BLaER1 (cell line): Measurements from ENCODE around the gene HEG1.
A peak's percentile ranks its signal among the peaks of the same experiment; 100 is the strongest.

ENCODE experiments used
- H3K27ac ChIP-seq: shearing (Covaris generic); formaldehyde crosslinking; 2 replicates; pipeline ENCODE4 v1.8.1; 2022
- H3K27me3 ChIP-seq: shearing (Covaris generic); formaldehyde crosslinking; 2 replicates; pipeline ENCODE4 v1.8.1; 2022
- H3K36me3 ChIP-seq: shearing (Covaris generic); formaldehyde crosslinking; 2 replicates; pipeline ENCODE4 v1.8.1; 2022
- H3K4me1 ChIP-seq: shearing (Covaris generic); formaldehyde crosslinking; 2 replicates; pipeline ENCODE4 v1.8.1; 2022
- H3K4me2 ChIP-seq: shearing (Covaris generic); formaldehyde crosslinking; 2 replicates; pipeline ENCODE4 v1.8.1; 2022
- H3K4me3 ChIP-seq: shearing (Covaris generic); formaldehyde crosslinking; 2 replicates; pipeline ENCODE4 v1.8.1; 2022
- H3K9ac ChIP-seq: shearing (Covaris generic); formaldehyde crosslinking; 2 replicates; pipeline ENCODE4 v1.8.1; 2022
- H3K9me3 ChIP-seq: shearing (Covaris generic); formaldehyde crosslinking; 2 replicates; pipeline ENCODE4 v1.8.1; 2022
- H4K20me1 ChIP-seq: shearing (Covaris generic); formaldehyde crosslinking; 2 replicates; pipeline ENCODE4 v1.8.1; 2022
- Cebpa-rat ChIP-seq: shearing (Covaris generic); IDR thresholded peaks from 2 replicates; pipeline ENCODE4 v1.8.1; 2022

Gene HEG1

GRCh38 chr3:125080077-125080476 lies 24.3 kb upstream of the HEG1 start:
- Histone ChIP-seq H3K4me3 (no peak overlapping the region), H3K4me1 (peaks cover 39% of the 10 kb centered on the region), H3K27ac (no peak overlapping the region), H3K4me2 (no peak overlapping the region), H3K27me3 (no peaks in the 10 kb centered on the region), H3K9me3 (no peaks in the 10 kb centered on the region), H3K9ac (no peak overlapping the region), H3K36me3 (no peaks in the 10 kb centered on the region), H4K20me1 (no peaks in the 10 kb centered on the region)
- no peak for TF ChIP-seq Cebpa-rat

- Histone ChIP-seq H3K4me2 (no peak overlapping the region), H4K20me1 (no peaks in the 10 kb centered on the region), H3K4me1 (peaks cover 43% of the 10 kb centered on the region), H3K9ac (no peak overlapping the region), H3K27ac (no peak overlapping the region), H3K9me3 (no peaks in the 10 kb centered on the region), H3K36me3 (no peaks in the 10 kb centered on the region), H3K27me3 (no peaks in the 10 kb centered on the region), H3K4me3 (no peak overlapping the region)
- TF ChIP-seq Cebpa-rat, result no peak
These were observed 23.9 kb upstream of the HEG1 start for GRCh38 chr3:125079675-125080045.

GRCh38 chr3:125078951-125079674 lies 23.3 kb upstream of the HEG1 start:
- Histone ChIP-seq H3K4me2 (no peak overlapping the region), H3K27ac (no peak overlapping the region)

GRCh38 chr3:125077864-125078263 lies 22.1 kb upstream of the HEG1 start:
- Histone ChIP-seq H3K9me3 (no peaks in the 10 kb centered on the region), H3K27ac (no peak overlapping the region), H3K4me1 (peaks cover 61% of the 10 kb centered on the region), H4K20me1 (no peaks in the 10 kb centered on the region), H3K4me2 (peak overlapping the region; percentile 48), H3K27me3 (no peaks in the 10 kb centered on the region), H3K4me3 (no peak overlapping the region), H3K9ac (no peak overlapping the region), H3K36me3 (no peaks in the 10 kb centered on the region)
- no peak for TF ChIP-seq Cebpa-rat

More at GRCh38 chr3:125078951-125079674, 23.3 kb upstream of the HEG1 start:
- Histone ChIP-seq H3K36me3 (no peaks in the 10 kb centered on the region), H3K27me3 (no peaks in the 10 kb centered on the region), H3K4me1 (peaks cover 49% of the 10 kb centered on the region), H3K4me3 (no peak overlapping the region), H3K9ac (no peak overlapping the region), H3K9me3 (no peaks in the 10 kb centered on the region), H4K20me1 (no peaks in the 10 kb centered on the region)
- no peak for TF ChIP-seq Cebpa-rat

- peaks cover 72% of the 10 kb centered on the region for H3K4me1 ChIP-seq
- peak overlapping the region; percentile 69; the same call in 1 of the 2 replicates for H3K4me2 ChIP-seq
- H3K4me3 ChIP-seq, result no peak overlapping the region
- H3K36me3 ChIP-seq, result no peaks in the 10 kb centered on the region
- H3K27ac ChIP-seq, result no peak overlapping the region
- TF ChIP-seq Cebpa-rat, result no peak
- H4K20me1 ChIP-seq, result no peaks in the 10 kb centered on the region
- H3K27me3 ChIP-seq, result no peaks in the 10 kb centered on the region
- H3K9me3 ChIP-seq, result no peaks in the 10 kb centered on the region
- H3K9ac ChIP-seq, result no peak overlapping the region
These were observed 20.7 kb upstream of the HEG1 start for GRCh38 chr3:125076464-125076863.

- Histone ChIP-seq H3K36me3 (no peaks in the 10 kb centered on the region), H3K4me3 (no peak overlapping the region), H3K9ac (no peak overlapping the region), H3K4me2 (peak overlapping the region; percentile 69), H4K20me1 (no peaks in the 10 kb centered on the region), H3K4me1 (peaks cover 72% of the 10 kb centered on the region), H3K27ac (no peak overlapping the region), H3K27me3 (no peaks in the 10 kb centered on the region), H3K9me3 (no peaks in the 10 kb centered on the region)
- TF ChIP-seq Cebpa-rat, result no peak
These were observed 19.9 kb upstream of the HEG1 start for GRCh38 chr3:125075738-125076137.

- no peaks in the 10 kb centered on the region for H3K36me3 ChIP-seq
- no peak overlapping the region for H3K4me3 ChIP-seq
- H3K27me3 ChIP-seq, result no peaks in the 10 kb centered on the region
- H3K4me1 ChIP-seq, result peaks cover 81% of the 10 kb centered on the region
- no peak for TF ChIP-seq Cebpa-rat
- no peaks in the 10 kb centered on the region for H3K9me3 ChIP-seq
- H3K27ac ChIP-seq, result 0 out of 2 replicates have a peak overlapping the region, but pooled peaks have one; percentile 37
- no peaks in the 10 kb centered on the region for H4K20me1 ChIP-seq
- peak overlapping the region; percentile 69 for H3K4me2 ChIP-seq
- no peak overlapping the region for H3K9ac ChIP-seq
These were observed 17.7 kb upstream of the HEG1 start for GRCh38 chr3:125073390-125073905.

GRCh38 chr3:125072749-125073389 lies 17.1 kb upstream of the HEG1 start:
- H3K4me3 ChIP-seq, result no peak overlapping the region
- no peaks in the 10 kb centered on the region for H3K9me3 ChIP-seq
- H3K36me3 ChIP-seq, result no peaks in the 10 kb centered on the region
- peaks cover 78% of the 10 kb centered on the region for H3K4me1 ChIP-seq
- H3K27ac ChIP-seq, result 0 out of 2 replicates have a peak overlapping the region, but pooled peaks have one; percentile 37
- peak overlapping the region; percentile 69 for H3K4me2 ChIP-seq
- no peak for TF ChIP-seq Cebpa-rat
- no peaks in the 10 kb centered on the region for H4K20me1 ChIP-seq
- H3K9ac ChIP-seq, result no peak overlapping the region
- no peaks in the 10 kb centered on the region for H3K27me3 ChIP-seq

- TF ChIP-seq Cebpa-rat, result no peak
- H4K20me1 ChIP-seq, result no peaks in the 10 kb centered on the region
- H3K4me2 ChIP-seq, result peak overlapping the region; percentile 69
These were observed 16.5 kb upstream of the HEG1 start for GRCh38 chr3:125072301-125072700.

More at GRCh38 chr3:125072301-125072700, 16.5 kb upstream of the HEG1 start:
- Histone ChIP-seq H3K27me3 (no peaks in the 10 kb centered on the region), H3K27ac (no peak overlapping the region), H3K4me1 (peaks cover 72% of the 10 kb centered on the region), H3K4me3 (no peak overlapping the region), H3K9ac (no peak overlapping the region), H3K9me3 (no peaks in the 10 kb centered on the region), H3K36me3 (no peaks in the 10 kb centered on the region)
